AG04450 (cell line): ENCODE results near the gene IL20. TPM values are rescaled to one million over a fixed set of nuclear protein-coding genes. Genes with fewer than 3 reads are reported as not detected.
A peak's percentile ranks its signal among the peaks of the same experiment; 100 is the strongest.

Source experiments
- CTCF ChIA-PET: fragments of 300-600, 350-600 bp; formaldehyde crosslinking; extraction: SDS; loops from one replicate; lab custom pipeline; 2022; ENCODE audit warnings: antibody characterized with exemption, inconsistent platforms; lab: Charles Lee
- POLR2A ChIA-PET: fragments of 350-600 bp; formaldehyde crosslinking; extraction: SDS; loops from one replicate; lab custom pipeline; 2021; ENCODE audit warnings: antibody characterized with exemption, inconsistent platforms; lab: Yijun Ruan, JAX
- DNase-seq: peaks from one replicate; pipeline ENCODE4 v3.0.0-alpha.2; 2011; ENCODE audit warnings: low read depth, low spot score
- H3K27ac ChIP-seq: one replicate; pipeline ENCODE4 v1.5.1; 2012; ENCODE audit warnings: low read depth, low read length, control low read depth
- H3K27me3 ChIP-seq: one replicate; pipeline ENCODE4 v1.6.0; 2012; ENCODE audit warnings: low read length; ENCODE audit not compliant: control insufficient read depth, insufficient read depth
- H3K4me3 ChIP-seq: 2 replicates; pipeline ENCODE4 v1.5.1; 2011; ENCODE audit warnings: mild to moderate bottlenecking, low read depth, low read length, control low read depth
- H3K9me3 ChIP-seq: 2 replicates; pipeline ENCODE4 v1.5.1; 2012; ENCODE audit warnings: low read length; ENCODE audit not compliant: control insufficient read depth, insufficient read depth
- CTCF ChIP-seq: IDR thresholded peaks from 2 replicates; pipeline ENCODE4 v1.5.1; 2011; ENCODE audit warnings: low read depth, low read length, control low read depth, inconsistent platforms
- polyA plus RNA-seq: library from polyadenylated mRNA; depleted of rRNA; stranded (reverse); fragments of >200 nt; gene quantifications from 2 replicates; pipeline ENCODE4 v1.2.3, GENCODE V29; 2011

IL20 gene
- polyA plus RNA-seq, 1 experiment: not detected

GRCh38 chr1:206839857-206840256 lies 25.6 kb upstream of the IL20 start:
- peak; percentile 79 for DNase-seq
- Histone ChIP-seq H3K27ac (peak overlapping the region; percentile 82), H3K4me3 (no peak overlapping the region), H3K27me3 (no peaks in the 10 kb centered on the region), H3K9me3 (no peaks in the 10 kb centered on the region)
- ChIA-PET POLR2A (no interaction called here), CTCF (no interaction called here)
- no peak for TF ChIP-seq CTCF

DNA sequence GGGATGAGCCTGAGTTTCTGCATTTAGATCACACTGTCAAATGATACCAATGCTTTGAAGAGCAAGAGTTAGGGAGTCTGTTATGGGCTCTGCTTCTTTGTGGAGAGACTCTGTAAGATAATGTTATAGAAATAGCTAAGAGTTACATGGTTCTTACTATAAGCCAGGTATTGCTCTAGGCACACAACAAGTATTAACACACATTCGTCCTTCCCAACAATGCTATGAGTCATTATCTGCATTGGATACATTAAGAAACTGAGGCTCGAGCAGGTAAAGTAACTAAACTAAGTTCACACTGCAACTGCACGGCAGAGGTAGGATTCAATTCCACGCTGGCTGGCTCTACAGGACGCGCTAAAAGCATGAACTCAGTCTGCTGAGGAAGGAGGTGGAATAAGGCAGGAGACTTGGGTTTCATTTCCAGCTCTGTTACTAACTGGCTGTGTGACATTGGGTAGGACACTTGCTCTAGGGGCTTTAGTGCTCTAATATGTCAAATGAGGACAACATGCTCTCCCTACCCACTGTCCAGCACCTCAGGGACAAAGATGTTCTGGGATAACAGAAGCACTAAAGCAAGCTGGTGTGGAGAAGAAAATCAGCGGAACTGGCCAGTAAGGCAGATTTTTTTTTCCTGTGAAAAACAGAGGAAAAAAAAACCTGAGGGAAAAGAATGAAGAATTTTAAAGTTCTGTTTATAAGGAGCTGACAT lies 23.7 kb upstream of the IL20 start:
- no peak for TF ChIP-seq CTCF
- Histone ChIP-seq H3K27ac (no peak overlapping the region), H3K4me3 (no peak overlapping the region), H3K9me3 (no peaks in the 10 kb centered on the region), H3K27me3 (no peaks in the 10 kb centered on the region)
- no peak for DNase-seq
- CTCF ChIA-PET: interaction anchor here (0.8 to 2.3 kb wide), 4 partner anchors 9 to 70 kb away, joined by 3 to 8 read pairs (median 4); partner anchors contain the start of gene IL20
- POLR2A ChIA-PET: no interaction called here

DNA sequence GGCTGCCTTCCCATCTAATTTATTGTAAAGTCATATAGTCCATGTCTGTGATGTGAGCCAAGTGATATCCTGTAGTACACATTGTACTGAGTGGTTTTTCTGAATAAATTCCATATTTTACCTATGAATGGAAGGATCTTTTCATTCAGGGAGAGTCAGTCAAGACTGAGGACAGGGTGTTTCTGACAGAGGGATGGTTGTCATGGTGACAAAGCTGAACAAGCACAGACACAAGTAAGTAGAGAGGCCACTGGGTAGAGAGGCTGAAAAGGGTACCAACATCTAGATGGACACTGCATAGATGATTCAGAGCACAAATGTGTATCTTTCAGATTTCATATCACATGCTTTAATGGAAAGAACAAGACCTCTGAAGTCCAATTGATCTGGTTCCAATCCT lies 22.6 kb upstream of the IL20 start:
- no peak for TF ChIP-seq CTCF
- no peak overlapping the region for H3K27ac ChIP-seq
- POLR2A ChIA-PET: no interaction called here
- H3K9me3 ChIP-seq: no peaks in the 10 kb centered on the region
- no peak overlapping the region for H3K4me3 ChIP-seq
- CTCF ChIA-PET: interaction anchor here (0.8 kb wide), 1 partner anchor 10 kb away, joined by 3 read pairs; no protein-coding TSS in a partner anchor
- no peak for DNase-seq
- H3K27me3 ChIP-seq: no peaks in the 10 kb centered on the region

DNA sequence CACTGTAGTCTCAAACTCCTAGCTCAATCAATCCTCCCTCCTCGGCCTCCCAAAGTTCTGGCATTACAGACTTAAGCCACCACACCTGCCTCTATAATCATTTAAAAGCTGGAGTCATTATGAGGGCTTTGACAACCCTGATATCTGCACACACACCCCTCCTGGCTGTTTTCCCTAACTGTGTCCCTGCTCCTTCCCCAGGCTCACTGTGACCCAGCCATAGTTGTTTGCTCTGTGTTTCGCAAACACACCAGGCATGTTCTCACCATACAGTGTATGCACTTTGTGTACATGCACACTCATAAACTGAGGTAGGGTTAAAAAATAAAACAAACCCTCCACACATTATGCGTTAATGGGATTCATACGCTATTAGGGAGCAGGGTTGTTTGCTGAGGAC lies 21.8 kb upstream of the IL20 start:
- H3K4me3 ChIP-seq: no peak overlapping the region
- POLR2A ChIA-PET: no interaction called here
- no peak overlapping the region for H3K27ac ChIP-seq
- no peaks in the 10 kb centered on the region for H3K9me3 ChIP-seq
- CTCF ChIA-PET: no interaction called here
- TF ChIP-seq CTCF: no peak
- H3K27me3 ChIP-seq: no peaks in the 10 kb centered on the region
- DNase-seq: no peak

GRCh38 chr1:206846487-206846886 lies 18.9 kb upstream of the IL20 start:
- no peak for TF ChIP-seq CTCF
- POLR2A ChIA-PET: no interaction called here
- Histone ChIP-seq H3K27ac (no peak overlapping the region), H3K9me3 (no peaks in the 10 kb centered on the region), H3K27me3 (no peaks in the 10 kb centered on the region), H3K4me3 (no peak overlapping the region)
- CTCF ChIA-PET: interaction anchor here (2.5 kb wide), 1 partner anchor 19 kb away, joined by 10 read pairs; the partner anchor contains the start of gene IL20
- DNase-seq: no peak
